ENCODE measurements around the gene GGACT. TPM values are rescaled to one million over a fixed set of nuclear protein-coding genes. Genes with fewer than 3 reads are reported as not detected.

The GGACT gene
- total RNA-seq, 2 experiments from 2014 or later = 3.1 to 4.1 TPM

DNA sequence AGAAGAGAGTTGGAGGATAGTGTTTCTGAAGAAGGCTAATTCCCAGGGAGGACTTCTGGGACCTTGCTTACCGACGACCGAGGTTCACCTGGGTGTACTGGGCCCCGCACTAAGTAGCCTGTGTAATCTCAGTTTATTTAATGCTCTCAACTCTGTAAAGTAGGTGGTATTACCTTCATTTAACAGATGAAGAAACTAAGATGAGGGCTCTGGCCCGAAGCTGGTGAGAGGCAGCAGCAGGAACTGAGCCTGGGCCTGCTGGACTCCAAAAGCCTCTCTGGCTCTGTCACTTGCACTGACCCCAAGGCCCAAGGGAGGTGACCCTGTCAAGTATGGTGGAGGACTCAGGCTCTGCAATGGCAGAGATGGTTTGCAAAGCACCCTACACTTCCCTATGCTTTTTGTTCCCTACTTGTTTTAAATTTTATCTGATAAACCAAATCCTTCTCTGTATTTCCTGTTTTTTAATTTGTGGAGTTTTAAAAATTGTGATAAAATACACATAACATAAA lies 50.6 kb downstream of the GGACT start:
- Mint-ChIP-seq H3K27ac (no peak overlapping the region), H3K9me3 (no peaks in the 10 kb centered on the region), H3K36me3 (peaks cover 2% of the 10 kb centered on the region), H3K27me3 (peaks cover 2% of the 10 kb centered on the region), H3K4me1 (peaks cover 14% of the 10 kb centered on the region), H3K4me3 (no peak overlapping the region)
- no peak for ATAC-seq (ENCODE audit: low read depth)
- DNase-seq = no peak
- POLR2A ChIA-PET = no interaction called here

DNA sequence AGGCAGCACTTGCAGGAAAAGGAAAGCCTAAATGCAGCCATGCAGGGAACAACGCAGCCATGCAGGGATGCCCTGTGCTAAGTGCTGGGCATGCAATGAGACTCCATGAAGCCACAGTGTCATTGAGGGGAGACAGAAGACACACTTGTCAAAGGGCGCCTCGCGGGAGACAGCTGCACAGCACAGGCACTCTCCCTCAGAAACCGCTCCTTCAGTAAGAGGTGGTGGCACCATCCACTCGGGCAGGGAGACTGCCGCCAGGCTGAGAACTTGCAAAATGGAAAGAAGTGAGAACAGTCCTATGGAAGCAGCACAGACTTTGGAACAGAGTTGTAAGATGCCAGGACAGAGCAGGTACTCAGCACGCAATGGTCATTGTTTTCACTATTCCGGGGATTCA lies 51.1 kb downstream of the GGACT start:
- no peak overlapping the region for H3K4me3 Mint-ChIP-seq
- H3K9me3 Mint-ChIP-seq = no peaks in the 10 kb centered on the region
- H3K27ac Mint-ChIP-seq = no peak overlapping the region
- no peak for DNase-seq
- no peak for ATAC-seq (ENCODE audit: low read depth)
- POLR2A ChIA-PET = no interaction called here
- peaks cover 2% of the 10 kb centered on the region for H3K36me3 Mint-ChIP-seq
- H3K27me3 Mint-ChIP-seq = peaks cover 2% of the 10 kb centered on the region
- H3K4me1 Mint-ChIP-seq = peaks cover 11% of the 10 kb centered on the region

DNA sequence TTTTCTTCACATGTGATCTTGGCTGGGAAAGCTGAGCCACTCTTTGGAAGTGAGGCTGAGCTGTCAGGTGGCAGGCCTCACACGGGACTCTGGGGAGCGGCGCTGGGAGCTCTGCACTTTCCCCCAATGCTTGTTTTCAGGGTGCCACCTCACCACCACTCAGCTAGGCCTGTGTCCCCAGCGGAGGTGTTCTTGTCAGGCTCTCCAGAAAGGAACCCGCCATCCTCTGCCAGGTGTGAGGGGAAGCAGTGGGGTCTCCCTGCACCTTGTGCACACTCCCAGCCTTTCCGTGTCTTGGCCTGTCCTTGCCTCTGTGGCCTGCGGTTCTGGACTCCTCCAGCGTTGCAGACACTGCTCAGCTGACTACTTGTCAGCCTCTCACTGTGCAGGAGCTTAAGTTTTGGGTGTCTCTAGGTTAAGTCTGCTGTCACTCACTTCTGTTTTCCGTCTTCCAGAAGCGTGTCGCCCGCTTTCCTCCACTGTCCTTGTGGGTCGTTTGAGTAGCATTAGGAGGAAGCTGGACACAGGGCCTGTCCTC lies 51.9 kb downstream of the GGACT start:
- Mint-ChIP-seq H3K27ac (no peak overlapping the region), H3K4me1 (peaks cover 11% of the 10 kb centered on the region)

DNA sequence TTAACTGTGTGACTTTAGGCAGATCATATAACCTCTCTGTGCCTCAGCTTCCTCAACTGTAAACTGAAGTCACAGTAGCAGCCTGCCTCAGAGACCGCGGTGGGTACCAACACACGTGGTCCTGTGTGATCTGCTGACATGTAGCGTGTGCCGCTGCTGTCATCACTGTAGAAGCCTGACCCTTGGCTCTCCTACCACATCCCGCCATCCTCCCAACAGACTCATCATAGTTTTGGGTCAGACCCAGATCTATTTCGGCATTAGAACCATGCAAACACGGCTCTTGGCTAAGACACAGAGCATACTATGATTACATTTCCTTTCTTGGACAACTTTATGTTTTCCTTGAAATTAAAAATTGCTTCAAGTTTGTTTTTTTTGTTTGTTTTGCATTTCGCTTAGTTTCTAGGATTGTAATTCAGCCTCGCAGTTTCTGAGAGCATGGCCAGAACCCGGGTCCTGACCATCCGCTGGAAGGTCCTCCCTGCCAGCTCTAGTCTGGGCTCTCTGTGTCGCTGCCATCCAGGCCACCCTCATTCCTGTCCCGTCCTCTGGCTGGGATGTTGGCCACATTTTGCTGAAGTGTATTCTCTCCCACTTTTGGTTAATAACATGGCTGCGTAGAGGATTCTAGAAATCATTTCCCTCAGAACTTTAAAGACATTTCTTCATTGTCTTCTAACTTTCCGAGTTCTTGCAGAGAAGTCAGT lies 53.0 kb downstream of the GGACT start:
- peaks cover 2% of the 10 kb centered on the region for H3K36me3 Mint-ChIP-seq
- H3K4me1 Mint-ChIP-seq = peaks cover 11% of the 10 kb centered on the region
- H3K4me3 Mint-ChIP-seq = no peak overlapping the region
- H3K27me3 Mint-ChIP-seq = no peaks in the 10 kb centered on the region
- POLR2A ChIA-PET = no interaction called here
- ATAC-seq (ENCODE audit: low read depth) (no peak), DNase-seq (no peak)
- no peaks in the 10 kb centered on the region for H3K9me3 Mint-ChIP-seq
- H3K27ac Mint-ChIP-seq = no peak overlapping the region

More for the DNA sequence above, 51.9 kb downstream of the GGACT start:
- Mint-ChIP-seq H3K4me3 (no peak overlapping the region), H3K36me3 (peaks cover 2% of the 10 kb centered on the region), H3K27me3 (no peaks in the 10 kb centered on the region), H3K9me3 (no peaks in the 10 kb centered on the region)
- ATAC-seq (ENCODE audit: low read depth) (no peak), DNase-seq (no peak)
- POLR2A ChIA-PET = no interaction called here

DNA sequence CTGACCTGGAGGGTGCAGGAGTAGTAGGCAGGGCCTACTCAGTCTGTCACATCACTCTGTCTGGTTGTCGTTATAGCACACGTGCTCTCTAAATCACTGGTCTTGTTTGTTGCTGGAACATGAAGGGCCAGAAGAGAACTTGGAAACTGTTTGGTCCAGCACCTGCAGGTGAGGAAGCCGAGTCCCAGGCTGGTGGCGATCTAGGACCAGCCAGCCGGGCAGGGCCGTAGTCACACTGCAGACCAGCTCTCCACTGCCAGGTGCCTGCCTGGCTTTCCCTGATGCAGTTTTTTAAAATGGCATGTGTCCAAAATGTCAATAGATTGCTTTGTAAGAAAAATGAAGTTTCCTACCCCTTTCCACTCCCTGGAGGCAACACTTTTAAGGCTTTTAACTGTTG lies 53.7 kb downstream of the GGACT start:
- no peak for DNase-seq
- no peaks in the 10 kb centered on the region for H3K27me3 Mint-ChIP-seq

DNA sequence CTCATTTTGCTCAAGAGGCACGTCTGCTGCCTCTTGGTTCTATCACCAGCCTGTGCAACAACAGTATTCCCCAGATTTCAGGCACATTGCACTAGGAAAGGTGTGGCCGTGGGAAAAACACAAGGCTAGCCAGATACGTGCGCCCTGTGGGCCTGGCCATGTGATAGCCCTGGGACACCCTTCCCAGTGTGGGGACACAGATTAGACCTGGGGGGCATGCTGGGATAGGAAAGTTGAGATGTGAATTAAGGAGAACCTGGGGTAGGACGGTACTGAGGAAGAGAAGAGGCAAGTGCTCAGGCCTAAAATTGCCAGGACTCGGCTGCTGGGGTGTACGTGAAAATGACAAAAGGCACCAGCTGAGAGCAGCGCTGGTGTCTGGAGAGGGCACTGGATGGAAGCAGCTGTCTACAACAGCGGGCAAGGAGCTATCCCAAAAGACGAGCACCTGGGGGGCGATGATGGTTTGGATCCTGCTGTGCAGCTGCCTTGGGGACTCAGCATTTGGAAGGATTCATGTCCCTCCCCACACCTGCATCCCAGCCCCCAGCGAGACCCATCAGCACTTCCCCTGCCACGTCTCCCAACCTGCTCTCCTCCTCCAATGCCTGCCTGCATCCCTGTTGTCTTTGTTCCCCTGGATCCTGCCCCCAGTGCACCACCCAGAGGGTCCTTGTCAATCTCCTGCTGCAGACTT lies 54.3 kb downstream of the GGACT start:
- no peaks in the 10 kb centered on the region for H3K27me3 Mint-ChIP-seq
- POLR2A ChIA-PET = no interaction called here
- DNase-seq = no peak

More for the DNA sequence above, 53.7 kb downstream of the GGACT start:
- H3K4me1 Mint-ChIP-seq = peaks cover 11% of the 10 kb centered on the region
- POLR2A ChIA-PET = no interaction called here
- no peak overlapping the region for H3K4me3 Mint-ChIP-seq
- no peak for ATAC-seq (ENCODE audit: low read depth)
- no peaks in the 10 kb centered on the region for H3K36me3 Mint-ChIP-seq
- H3K27ac Mint-ChIP-seq = no peak overlapping the region
- H3K9me3 Mint-ChIP-seq = no peaks in the 10 kb centered on the region

DNA sequence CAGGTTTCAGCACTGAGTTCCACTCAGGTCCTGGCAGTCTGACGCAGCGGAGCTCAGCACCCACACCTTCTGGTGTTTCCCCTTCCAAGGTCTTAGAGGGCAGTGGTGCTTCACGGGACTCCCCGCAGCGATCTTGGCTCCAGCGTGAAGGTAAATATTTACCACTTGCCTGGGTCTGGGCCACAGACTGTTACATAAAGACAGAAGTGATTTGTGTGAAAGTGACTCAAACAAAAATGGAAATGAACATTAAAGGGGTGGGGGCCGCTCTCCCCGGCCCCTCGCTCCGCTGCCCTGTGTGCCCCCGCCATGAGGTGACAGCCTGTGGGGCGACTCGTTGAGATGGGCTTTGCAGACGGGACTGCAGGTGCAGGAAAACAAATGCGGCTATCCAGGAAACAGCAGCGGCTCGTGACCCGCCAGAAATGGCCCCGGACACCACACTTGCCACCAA lies 55.0 kb downstream of the GGACT start:
- Mint-ChIP-seq H3K4me3 (no peak overlapping the region), H3K27ac (no peak overlapping the region), H3K27me3 (no peaks in the 10 kb centered on the region), H3K36me3 (no peaks in the 10 kb centered on the region), H3K9me3 (no peaks in the 10 kb centered on the region), H3K4me1 (peaks cover 8% of the 10 kb centered on the region)
- DNase-seq (no peak), ATAC-seq (ENCODE audit: low read depth) (no peak)
- POLR2A ChIA-PET = no interaction called here

More for the DNA sequence above, 54.3 kb downstream of the GGACT start:
- no peak for ATAC-seq (ENCODE audit: low read depth)
- Mint-ChIP-seq H3K4me3 (no peak overlapping the region), H3K4me1 (peaks cover 11% of the 10 kb centered on the region), H3K36me3 (no peaks in the 10 kb centered on the region), H3K27ac (no peak overlapping the region), H3K9me3 (no peaks in the 10 kb centered on the region)

DNA sequence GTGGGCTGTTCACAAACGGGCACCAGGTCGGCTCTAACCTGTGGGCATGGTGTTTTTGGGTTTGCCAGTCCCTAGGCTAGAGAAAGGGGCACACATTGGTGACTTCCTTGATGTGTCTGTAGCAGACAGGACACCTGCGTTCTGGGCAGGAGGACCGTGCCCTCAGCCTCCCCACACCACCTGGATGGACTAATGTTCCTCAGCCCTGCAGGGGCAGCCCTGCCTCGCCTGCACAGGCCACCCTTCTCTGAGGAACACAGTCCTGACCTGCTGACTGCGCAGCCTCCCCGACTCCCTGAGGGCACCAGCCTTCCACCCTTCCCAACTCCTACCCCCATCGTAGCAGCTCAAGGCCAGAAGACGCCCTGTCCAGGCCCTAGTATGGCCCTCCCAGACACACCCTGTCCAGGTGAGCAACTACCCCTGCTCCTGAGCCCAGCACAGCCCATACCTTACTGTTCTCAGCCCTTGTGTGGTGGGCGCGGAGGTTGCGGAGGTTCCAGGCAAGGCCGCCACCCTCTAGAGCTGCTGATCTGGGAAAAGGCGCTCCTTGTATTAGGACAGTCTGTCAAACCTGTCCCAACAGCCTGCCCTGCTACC lies 55.7 kb downstream of the GGACT start:
- POLR2A ChIA-PET = no interaction called here
- no peak for ATAC-seq (ENCODE audit: low read depth)
- H3K36me3 Mint-ChIP-seq = no peaks in the 10 kb centered on the region
- H3K27me3 Mint-ChIP-seq = no peaks in the 10 kb centered on the region
- H3K27ac Mint-ChIP-seq = no peak overlapping the region
- peaks cover 5% of the 10 kb centered on the region for H3K4me1 Mint-ChIP-seq
- DNase-seq = no peak
- no peak overlapping the region for H3K4me3 Mint-ChIP-seq
- no peaks in the 10 kb centered on the region for H3K9me3 Mint-ChIP-seq

DNA sequence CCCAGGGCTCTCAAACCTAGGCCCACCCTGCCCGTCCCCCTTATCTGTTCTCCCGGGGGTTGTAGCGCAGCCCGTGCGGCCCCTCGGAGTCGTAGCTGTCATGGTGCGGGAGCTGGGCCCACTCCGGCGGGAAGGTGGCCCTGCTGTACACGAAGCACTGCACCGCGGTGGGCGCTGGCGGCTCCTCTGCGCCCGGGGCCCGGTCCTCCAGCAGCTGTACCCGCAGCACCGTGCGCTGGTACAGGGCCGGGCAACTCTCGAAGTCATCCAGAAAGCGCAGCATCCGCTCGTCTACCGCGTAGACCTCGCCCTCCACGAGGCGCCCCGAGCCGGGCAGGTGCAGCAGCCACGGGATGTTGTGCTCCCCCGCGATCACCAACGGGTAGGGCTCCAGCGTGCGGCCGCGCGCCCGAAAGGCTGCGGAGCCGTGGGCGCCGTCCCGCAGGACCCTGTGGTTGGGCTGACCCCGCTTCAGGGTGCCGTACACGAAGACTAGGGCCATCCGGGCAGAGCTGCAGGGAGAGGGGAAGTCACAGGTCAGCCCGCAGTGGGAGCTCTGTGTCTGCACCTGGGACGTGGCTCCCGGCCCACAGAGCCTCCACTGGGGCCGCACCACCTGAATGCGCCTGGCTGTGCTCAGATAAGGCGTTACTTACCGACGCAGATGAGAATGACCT lies 56.4 kb downstream of the GGACT start:
- no peak overlapping the region for H3K27ac Mint-ChIP-seq
- no peak overlapping the region for H3K4me3 Mint-ChIP-seq
- H3K27me3 Mint-ChIP-seq = no peaks in the 10 kb centered on the region
- H3K9me3 Mint-ChIP-seq = no peaks in the 10 kb centered on the region
- ATAC-seq (ENCODE audit: low read depth) = no peak
- DNase-seq = no peak
- POLR2A ChIA-PET = no interaction called here
- H3K36me3 Mint-ChIP-seq = no peaks in the 10 kb centered on the region
- peaks cover 1% of the 10 kb centered on the region for H3K4me1 Mint-ChIP-seq

DNA sequence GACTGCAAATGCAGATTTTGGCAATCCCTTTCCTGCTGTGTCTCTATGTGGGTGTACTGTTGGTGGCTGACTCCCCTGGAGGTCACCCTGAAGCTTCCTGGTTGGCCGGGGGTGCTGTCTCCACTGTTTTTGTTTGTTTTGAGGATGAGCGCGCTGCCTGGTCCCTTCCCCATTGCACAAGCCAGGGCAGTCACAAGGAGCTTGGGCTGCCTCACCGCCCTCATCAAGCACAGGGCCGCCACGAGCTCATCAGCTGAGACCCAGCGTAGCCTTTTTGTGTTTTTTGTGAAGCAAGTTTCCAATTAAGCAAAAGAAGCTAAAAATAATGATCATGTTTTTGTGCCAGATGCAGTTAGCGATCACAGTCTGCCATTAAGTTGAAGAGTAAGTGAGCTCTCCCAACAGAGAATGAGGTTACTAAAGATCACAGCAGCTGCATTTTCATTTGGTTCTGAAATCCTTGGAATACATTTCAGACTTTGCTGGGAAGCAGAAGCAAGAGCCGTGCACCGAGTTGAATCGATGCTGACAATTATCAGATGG lies 57.8 kb downstream of the GGACT start:
- no peaks in the 10 kb centered on the region for H3K36me3 Mint-ChIP-seq
- DNase-seq (no peak), ATAC-seq (ENCODE audit: low read depth) (no peak)
- POLR2A ChIA-PET = no interaction called here
- H3K27me3 Mint-ChIP-seq = no peaks in the 10 kb centered on the region
- H3K4me3 Mint-ChIP-seq = no peak overlapping the region
- no peaks in the 10 kb centered on the region for H3K9me3 Mint-ChIP-seq
- H3K27ac Mint-ChIP-seq = no peak overlapping the region
- H3K4me1 Mint-ChIP-seq = no peaks in the 10 kb centered on the region

DNA sequence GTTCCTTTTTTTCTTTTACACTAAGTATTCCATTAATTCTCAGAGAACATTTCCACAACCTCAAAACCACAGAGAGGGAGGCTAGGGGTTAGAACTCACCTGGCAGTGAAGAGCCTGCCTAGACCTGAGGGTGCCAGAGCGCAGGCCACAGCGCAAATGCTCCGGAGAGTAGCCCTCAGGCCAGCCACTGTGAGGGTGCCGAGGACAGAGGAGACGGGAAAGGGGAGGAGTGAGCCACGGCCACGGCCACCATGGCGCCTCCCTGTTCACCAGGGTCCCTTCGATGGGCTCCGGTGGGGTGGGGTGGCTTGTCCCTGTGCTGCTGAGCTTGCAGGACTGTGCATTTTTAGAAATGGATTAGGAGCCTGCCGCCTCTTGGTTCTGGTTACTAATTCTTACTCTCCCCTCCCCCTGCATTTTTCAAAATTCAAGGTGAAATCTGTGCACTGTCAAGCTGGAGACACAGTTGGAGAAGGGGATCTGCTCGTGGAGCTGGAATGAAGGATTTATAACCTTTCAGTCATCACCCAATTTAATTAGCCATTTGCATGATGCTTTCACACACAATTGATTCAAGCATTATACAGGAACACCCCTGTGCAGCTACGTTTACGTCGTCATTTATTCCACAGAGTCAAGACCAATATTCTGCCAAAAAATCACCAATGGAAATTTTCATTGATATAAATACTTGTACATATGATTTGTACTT lies 58.8 kb downstream of the GGACT start:
- Mint-ChIP-seq H3K36me3 (no peaks in the 10 kb centered on the region), H3K4me1 (no peaks in the 10 kb centered on the region), H3K4me3 (no peak overlapping the region), H3K27me3 (no peaks in the 10 kb centered on the region), H3K9me3 (no peaks in the 10 kb centered on the region), H3K27ac (no peak overlapping the region)
- no peak for DNase-seq
- no peak for ATAC-seq (ENCODE audit: low read depth)
- POLR2A ChIA-PET = no interaction called here

DNA sequence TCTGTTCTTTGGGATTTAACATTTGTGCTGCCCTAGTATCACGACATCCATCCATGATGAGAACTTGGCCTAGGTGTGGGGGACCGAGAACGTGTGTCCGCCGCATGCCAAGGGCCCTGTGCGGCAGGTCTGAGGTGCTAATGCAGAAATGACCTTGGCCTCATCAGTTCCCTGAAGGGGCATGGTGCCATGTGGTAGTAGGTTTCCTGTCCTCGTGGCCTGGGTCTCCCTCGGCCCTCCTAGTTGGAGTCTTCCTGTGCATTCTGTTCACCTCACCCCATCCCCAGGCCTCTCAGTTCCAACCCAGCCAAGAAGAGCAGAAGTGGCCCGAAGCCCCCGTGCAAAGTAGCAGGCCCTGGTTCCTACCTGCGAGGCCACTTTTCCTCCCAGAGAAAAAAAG lies 59.8 kb downstream of the GGACT start:
- H3K4me3 Mint-ChIP-seq = no peak overlapping the region
- H3K9me3 Mint-ChIP-seq = no peaks in the 10 kb centered on the region
- no peak for DNase-seq
- no peak for ATAC-seq (ENCODE audit: low read depth)
- no peak overlapping the region for H3K27ac Mint-ChIP-seq
- POLR2A ChIA-PET = no interaction called here
- no peaks in the 10 kb centered on the region for H3K36me3 Mint-ChIP-seq
- no peaks in the 10 kb centered on the region for H3K4me1 Mint-ChIP-seq
- H3K27me3 Mint-ChIP-seq = no peaks in the 10 kb centered on the region

DNA sequence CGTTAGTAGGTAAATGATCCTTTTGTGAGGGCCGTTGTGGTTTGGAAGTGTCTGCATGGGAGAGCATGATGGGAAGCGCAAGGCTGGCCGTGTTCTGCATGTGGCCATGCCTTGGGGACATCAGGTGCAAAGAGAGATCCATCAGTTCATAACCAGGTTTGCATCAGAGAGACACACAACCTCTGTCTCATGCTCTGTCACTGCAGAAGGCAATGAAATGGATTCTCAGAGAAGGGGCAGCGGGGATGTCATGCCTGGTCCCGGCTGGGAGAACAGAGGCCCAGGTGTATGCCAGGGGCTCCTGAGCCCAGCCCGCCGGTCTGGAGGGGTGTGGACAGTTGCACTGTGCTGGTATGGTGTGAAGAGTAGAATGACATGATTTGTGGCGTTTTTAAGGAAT lies 60.2 kb downstream of the GGACT start:
- Mint-ChIP-seq H3K9me3 (no peaks in the 10 kb centered on the region), H3K4me1 (no peaks in the 10 kb centered on the region), H3K4me3 (no peak overlapping the region), H3K36me3 (no peaks in the 10 kb centered on the region), H3K27ac (no peak overlapping the region), H3K27me3 (no peaks in the 10 kb centered on the region)
- DNase-seq = no peak
- no peak for ATAC-seq (ENCODE audit: low read depth)
- POLR2A ChIA-PET = no interaction called here
